Peyer's patch (tissue), 4 donors: ENCODE results near the gene SYNPO2. TPM values are rescaled to one million over a fixed set of nuclear protein-coding genes. Genes with fewer than 3 reads are reported as not detected.

Experiments
- DNase-seq, 3 donors: peaks; one replicate each; pipeline ENCODE4 v3.0.0-alpha.2; 2017 to 2019
- H3K27ac ChIP-seq, 4 donors: fragments of 200-600 bp; sonication (generic); one replicate each; pipeline ENCODE4 v1.5.1; 2016 to 2019
- H3K27me3 ChIP-seq, 2 donors: fragments of 200-600 bp; sonication (generic); one replicate each; pipeline ENCODE4 v1.5.1; 2019
- H3K36me3 ChIP-seq, 3 donors: fragments of 200-600 bp; sonication (generic); one replicate each; pipeline ENCODE4 v1.5.1; 2016 to 2019
- H3K4me1 ChIP-seq, 4 donors: fragments of 200-600 bp; sonication (generic); one replicate each; pipeline ENCODE4 v1.5.1; 2016 to 2019
- H3K4me3 ChIP-seq, 4 donors: fragments of 200-600 bp; sonication (generic); 1 replicate in 3 of 4; 2 replicates in 1 of 4; pipeline ENCODE4 v1.5.1; 2016 to 2019; ENCODE audit warnings: mild to moderate bottlenecking in 1 of 4
- H3K9me3 ChIP-seq, 4 donors: fragments of 200-600 bp; sonication (generic); one replicate each; pipeline ENCODE4 v1.5.1; 2016 to 2019; ENCODE audit warnings: mild to moderate bottlenecking in 1 of 4
- POLR2A ChIP-seq, 2 donors: fragments of 450-650 bp; IDR thresholded peaks; one replicate each; pipeline ENCODE4 v1.5.1; 2017; ENCODE audit warnings: antibody characterized with exemption in 2 of 2, mild to moderate bottlenecking in 2 of 2, moderate library complexity in 2 of 2
- total RNA-seq, 4 donors: library from RNA; depleted of rRNA; stranded (reverse); fragments of >200 nt; gene quantifications; one replicate each; pipeline ENCODE4 v1.1.0, GENCODE V29; 2016
- TF ChIP-seq, protein P1 (sequence below), 6 experiments: fragments of 450-650 bp in 4 of 6; fragments of 200-600 bp in 2 of 6; sonication (generic) in 1 of 6; IDR thresholded peaks; one replicate each; pipeline ENCODE4 v1.5.1; 2017 to 2019; ENCODE audit warnings: antibody characterized with exemption in 6 of 6, mild to moderate bottlenecking in 3 of 6, moderate library complexity in 1 of 6

The SYNPO2 gene
- total RNA-seq, 4 donors from 2014 or later = 24.9 to 77.6 (median 41.1) TPM

- Histone ChIP-seq H3K4me1 (peaks cover 0 to 8% (median 0%) of the 10 kb centered on the region in 4 donors), H3K9me3 (no peaks in the 10 kb centered on the region), H3K27ac (peak overlapping the region in 2 of 4 donors; percentile 5 to 87), H3K27me3 (no peaks in the 10 kb centered on the region), H3K4me3 (no peak overlapping the region), H3K36me3 (no peaks in the 10 kb centered on the region)
- no peak for TF ChIP-seq POLR2A (IDR thresholded peaks at IDR 0.05)
- TF ChIP-seq, protein P1, sequence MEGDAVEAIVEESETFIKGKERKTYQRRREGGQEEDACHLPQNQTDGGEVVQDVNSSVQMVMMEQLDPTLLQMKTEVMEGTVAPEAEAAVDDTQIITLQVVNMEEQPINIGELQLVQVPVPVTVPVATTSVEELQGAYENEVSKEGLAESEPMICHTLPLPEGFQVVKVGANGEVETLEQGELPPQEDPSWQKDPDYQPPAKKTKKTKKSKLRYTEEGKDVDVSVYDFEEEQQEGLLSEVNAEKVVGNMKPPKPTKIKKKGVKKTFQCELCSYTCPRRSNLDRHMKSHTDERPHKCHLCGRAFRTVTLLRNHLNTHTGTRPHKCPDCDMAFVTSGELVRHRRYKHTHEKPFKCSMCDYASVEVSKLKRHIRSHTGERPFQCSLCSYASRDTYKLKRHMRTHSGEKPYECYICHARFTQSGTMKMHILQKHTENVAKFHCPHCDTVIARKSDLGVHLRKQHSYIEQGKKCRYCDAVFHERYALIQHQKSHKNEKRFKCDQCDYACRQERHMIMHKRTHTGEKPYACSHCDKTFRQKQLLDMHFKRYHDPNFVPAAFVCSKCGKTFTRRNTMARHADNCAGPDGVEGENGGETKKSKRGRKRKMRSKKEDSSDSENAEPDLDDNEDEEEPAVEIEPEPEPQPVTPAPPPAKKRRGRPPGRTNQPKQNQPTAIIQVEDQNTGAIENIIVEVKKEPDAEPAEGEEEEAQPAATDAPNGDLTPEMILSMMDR (IDR thresholded peaks at IDR 0.05) = no peak
- DNase-seq = no peak
Observed at GRCh38 chr4:119037709-119038108, 149.1 kb downstream of the SYNPO2 start.

DNA sequence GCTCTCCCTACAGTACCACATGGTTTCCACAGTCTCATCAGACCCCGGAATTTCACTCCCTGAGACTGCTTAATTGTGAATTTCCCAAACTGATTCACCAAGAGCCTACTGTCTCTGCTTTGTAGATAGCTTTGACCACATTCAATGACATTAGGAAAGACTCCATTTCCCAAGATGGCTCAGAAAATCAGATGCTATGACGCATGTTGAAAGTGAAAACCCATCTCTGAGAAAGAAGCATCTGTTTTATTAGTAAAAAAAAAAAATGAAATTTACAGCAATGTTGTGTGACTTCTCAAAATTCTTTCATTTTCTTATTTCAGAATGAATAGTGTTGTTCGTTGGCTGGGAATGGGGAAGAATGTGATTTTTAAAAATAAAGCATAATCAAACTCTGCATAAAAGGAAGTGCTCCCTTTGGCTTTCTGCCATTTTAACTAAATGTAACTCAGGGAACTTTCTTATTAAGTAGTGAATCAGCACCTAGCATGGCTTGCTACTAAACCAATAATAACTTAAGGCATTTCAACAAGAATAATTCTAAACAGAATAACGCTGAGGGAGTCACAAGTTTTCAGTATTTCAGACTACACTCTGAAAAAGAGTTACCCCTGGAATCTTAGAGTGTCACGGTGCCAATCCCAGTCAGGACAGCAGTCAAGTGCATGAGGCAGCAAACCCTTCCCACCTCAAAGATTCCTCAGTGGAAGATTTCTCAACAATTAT is 149.6 kb downstream of the SYNPO2 start:
- peak overlapping the region in 3 of 4 donors; percentile 5 to 87 (median 13) for H3K27ac ChIP-seq
- DNase-seq = no peak

GRCh38 chr4:119039160-119039559 is 150.5 kb downstream of the SYNPO2 start:
- H3K4me1 ChIP-seq = peaks cover 0 to 8% (median 0%) of the 10 kb centered on the region in 4 donors
- no peak for DNase-seq
- no peaks in the 10 kb centered on the region for H3K9me3 ChIP-seq
- no peaks in the 10 kb centered on the region for H3K27me3 ChIP-seq
- H3K27ac ChIP-seq = peak overlapping the region in 2 of 4 donors; percentile 13 to 87
- no peak for TF ChIP-seq POLR2A (IDR thresholded peaks at IDR 0.05)
- TF ChIP-seq, protein P1 (IDR thresholded peaks at IDR 0.05) = no peak
- no peak overlapping the region for H3K4me3 ChIP-seq
- no peaks in the 10 kb centered on the region for H3K36me3 ChIP-seq

More for the DNA sequence above, 149.6 kb downstream of the SYNPO2 start:
- Histone ChIP-seq H3K9me3 (no peaks in the 10 kb centered on the region), H3K4me3 (no peak overlapping the region), H3K36me3 (no peaks in the 10 kb centered on the region), H3K4me1 (peaks cover 0 to 8% (median 0%) of the 10 kb centered on the region in 4 donors), H3K27me3 (no peaks in the 10 kb centered on the region)
- TF ChIP-seq, protein P1 (IDR thresholded peaks at IDR 0.05) = no peak

- Histone ChIP-seq H3K36me3 (no peaks in the 10 kb centered on the region), H3K4me1 (peaks cover 0 to 8% (median 0%) of the 10 kb centered on the region in 4 donors), H3K9me3 (no peaks in the 10 kb centered on the region), H3K27me3 (no peaks in the 10 kb centered on the region), H3K27ac (peak overlapping the region in 2 of 4 donors; percentile 23 to 59), H3K4me3 (no peak overlapping the region)
- TF ChIP-seq POLR2A (IDR thresholded peaks at IDR 0.05) = no peak
- TF ChIP-seq, protein P1 (IDR thresholded peaks at IDR 0.05) = no peak
- DNase-seq = no peak
Observed at GRCh38 chr4:119039779-119040178, 151.1 kb downstream of the SYNPO2 start.

DNA sequence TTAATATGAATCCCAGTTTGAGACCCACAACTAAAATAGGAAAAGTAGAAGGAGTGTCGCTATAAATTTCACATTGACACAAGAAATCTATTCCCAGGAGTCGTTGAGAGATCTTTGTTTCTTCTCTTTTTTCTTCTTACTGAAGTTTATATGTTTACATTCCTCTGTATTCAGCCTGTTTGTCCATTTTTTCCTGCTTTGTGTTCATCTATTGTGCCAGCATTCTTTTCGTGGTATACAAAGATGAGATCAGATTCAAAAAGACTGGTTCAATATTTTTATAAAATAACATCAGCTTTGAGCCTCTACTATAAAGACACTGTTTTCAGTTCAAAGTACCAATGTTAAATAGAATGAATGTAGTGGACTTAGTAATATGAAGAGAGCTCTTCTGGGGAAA is 151.6 kb downstream of the SYNPO2 start:
- Histone ChIP-seq H3K27ac (peak overlapping the region in 3 of 4 donors; percentile 24 to 63 (median 59)), H3K4me1 (peaks cover 0 to 8% (median 0%) of the 10 kb centered on the region in 4 donors), H3K4me3 (no peak overlapping the region), H3K27me3 (no peaks in the 10 kb centered on the region), H3K9me3 (no peaks in the 10 kb centered on the region), H3K36me3 (no peaks in the 10 kb centered on the region)
- DNase-seq = no peak
- no peak for TF ChIP-seq POLR2A (IDR thresholded peaks at IDR 0.05)
- TF ChIP-seq, protein P1 (IDR thresholded peaks at IDR 0.05) = no peak
